ENCODE results near the gene MYH4.

DNA sequence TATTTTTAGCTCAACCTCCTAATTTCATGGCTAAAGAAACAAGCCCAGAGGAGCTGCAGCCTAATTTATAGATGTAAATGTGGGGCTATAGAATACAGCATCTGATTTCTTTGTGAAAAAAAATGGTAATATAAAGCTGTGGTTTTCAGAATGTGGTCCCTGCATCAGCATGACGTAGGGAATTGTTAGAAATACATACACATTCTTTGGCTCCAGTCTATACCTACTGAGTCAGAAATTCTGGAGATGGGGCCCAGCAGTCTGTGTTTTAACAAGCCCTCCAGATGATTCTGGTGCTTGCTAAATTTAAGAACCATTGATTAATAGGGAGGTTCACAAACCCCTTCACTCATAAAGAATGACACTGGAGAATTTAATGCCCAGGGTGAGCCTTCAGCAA lies 29.5 kb downstream of the MYH4 start:
- TF ChIP-seq, protein P1, sequence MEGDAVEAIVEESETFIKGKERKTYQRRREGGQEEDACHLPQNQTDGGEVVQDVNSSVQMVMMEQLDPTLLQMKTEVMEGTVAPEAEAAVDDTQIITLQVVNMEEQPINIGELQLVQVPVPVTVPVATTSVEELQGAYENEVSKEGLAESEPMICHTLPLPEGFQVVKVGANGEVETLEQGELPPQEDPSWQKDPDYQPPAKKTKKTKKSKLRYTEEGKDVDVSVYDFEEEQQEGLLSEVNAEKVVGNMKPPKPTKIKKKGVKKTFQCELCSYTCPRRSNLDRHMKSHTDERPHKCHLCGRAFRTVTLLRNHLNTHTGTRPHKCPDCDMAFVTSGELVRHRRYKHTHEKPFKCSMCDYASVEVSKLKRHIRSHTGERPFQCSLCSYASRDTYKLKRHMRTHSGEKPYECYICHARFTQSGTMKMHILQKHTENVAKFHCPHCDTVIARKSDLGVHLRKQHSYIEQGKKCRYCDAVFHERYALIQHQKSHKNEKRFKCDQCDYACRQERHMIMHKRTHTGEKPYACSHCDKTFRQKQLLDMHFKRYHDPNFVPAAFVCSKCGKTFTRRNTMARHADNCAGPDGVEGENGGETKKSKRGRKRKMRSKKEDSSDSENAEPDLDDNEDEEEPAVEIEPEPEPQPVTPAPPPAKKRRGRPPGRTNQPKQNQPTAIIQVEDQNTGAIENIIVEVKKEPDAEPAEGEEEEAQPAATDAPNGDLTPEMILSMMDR (IDR thresholded peaks at IDR 0.05): no peak
- TF ChIP-seq POLR2AphosphoS5 (IDR thresholded peaks at IDR 0.05) (no peak), POLR2A (IDR thresholded peaks at IDR 0.05) (no peak)
